Psoas muscle (tissue), 8 donors: ENCODE data around the gene ELP2. TPM values are rescaled to one million over a fixed set of nuclear protein-coding genes. Genes with fewer than 3 reads are reported as not detected.
A peak's percentile ranks its signal among the peaks of the same experiment; 100 is the strongest.
"Not testable (repeated sequence)": the region's sequence is repeated elsewhere in the genome, so short reads cannot be mapped to it uniquely, and the experiment has no call there.

Experiments used
- ATAC-seq, 4 donors: fragments of 200-7000 bp; cut with Tn5 transposase; one replicate each; pipeline ENCODE4 v1.9.1; 2020; ENCODE audit warnings: moderate library complexity in 3 of 4, mild to moderate bottlenecking in 2 of 4
- DNase-seq, 2 donors: peaks; one replicate each; pipeline ENCODE4 v3.0.0-alpha.2; 2020
- H3K27ac ChIP-seq: fragments of 200-600 bp; one replicate; pipeline ENCODE4 v1.8.0; 2022
- H3K27me3 ChIP-seq, 3 donors: fragments of 200-600 bp in 1 of 3; one replicate each; pipeline versions ENCODE4 v1.6.1 to v1.8.0; 2013 to 2022; ENCODE audit warnings: low read length in 2 of 3, mild to moderate bottlenecking in 2 of 3, moderate library complexity in 1 of 3; ENCODE audit not compliant: insufficient read depth in 3 of 3
- H3K36me3 ChIP-seq, 2 donors: fragments of 200-600 bp in 1 of 2; one replicate each; pipeline versions ENCODE4 v1.6.1 to v1.8.0; 2013 to 2022; ENCODE audit warnings: low read depth in 1 of 2, mild to moderate bottlenecking in 1 of 2, moderate library complexity in 1 of 2; ENCODE audit not compliant: insufficient read depth in 1 of 2
- H3K4me1 ChIP-seq: fragments of 200-600 bp; one replicate; pipeline ENCODE4 v1.8.0; 2022
- H3K4me3 ChIP-seq: fragments of 200-600 bp; one replicate; pipeline ENCODE4 v1.8.0; 2022; ENCODE audit warnings: mild to moderate bottlenecking
- H3K9me3 ChIP-seq: fragments of 200-600 bp; one replicate; pipeline ENCODE4 v1.8.0; 2022
- WGBS, 3 donors: extraction: QIAGEN DNeasy Blood & Tissue Kit; methylation state at CpG; one replicate each; pipeline versions ENCODE4 v1.1.6 to v1.1.7; 2013; 5-methylcytosine and 5-hydroxymethylcytosine counted together
- intact Hi-C, 2 donors: fragments of 100-400 bp; cut with DNase I; formaldehyde crosslinking; loops; one replicate each; pipeline versions ENCODE4 v1.11.0 to v1.14.2; 2022
- long read RNA-seq, 2 donors: library from polyadenylated mRNA; unstranded; transcript quantifications; one replicate each; pipeline ENCODE4 v2.0.0, GENCODE V29; 2021
- polyA plus RNA-seq, 3 donors: library from polyadenylated mRNA; stranded (reverse); fragments of 200-250 nt; gene quantifications; one replicate each; pipeline ENCODE4 v1.2.3, GENCODE V29; 2013
- total RNA-seq, 4 donors: library from RNA; stranded (reverse); fragmentation: NEBNext Ultra II Directional in 2 of 4; extraction: Animal tissue kit (Norgen Biotek cat#: 25700) in 2 of 4; gene quantifications; one replicate each; pipeline versions ENCODE4 v1.2.1 to v1.2.4, GENCODE V29; 2021 to 2023
- TF ChIP-seq, protein P1 (sequence below): fragments of 200-600 bp; IDR thresholded peaks from one replicate; pipeline ENCODE4 v1.8.0; 2022; ENCODE audit warnings: antibody characterized with exemption
- donor health status: healthy with polysubstance abuse.
- donor health status: DM: no; HTN: no; CAD: no; lungs with moderate emphysema.
- donor health status: Bipolar disorder and iron deficiency.
- donor health status: healthy.
- donor health status: DM: yes; HTN: yes; CAD: no.
- donor health status: DM: no; HTN: no; CAD: no.
- donor health status: DM: no; HTN: no; CAD: no.
- donor health status: DM: yes; HTN: yes; CAD: no.

The ELP2 gene, protein sequence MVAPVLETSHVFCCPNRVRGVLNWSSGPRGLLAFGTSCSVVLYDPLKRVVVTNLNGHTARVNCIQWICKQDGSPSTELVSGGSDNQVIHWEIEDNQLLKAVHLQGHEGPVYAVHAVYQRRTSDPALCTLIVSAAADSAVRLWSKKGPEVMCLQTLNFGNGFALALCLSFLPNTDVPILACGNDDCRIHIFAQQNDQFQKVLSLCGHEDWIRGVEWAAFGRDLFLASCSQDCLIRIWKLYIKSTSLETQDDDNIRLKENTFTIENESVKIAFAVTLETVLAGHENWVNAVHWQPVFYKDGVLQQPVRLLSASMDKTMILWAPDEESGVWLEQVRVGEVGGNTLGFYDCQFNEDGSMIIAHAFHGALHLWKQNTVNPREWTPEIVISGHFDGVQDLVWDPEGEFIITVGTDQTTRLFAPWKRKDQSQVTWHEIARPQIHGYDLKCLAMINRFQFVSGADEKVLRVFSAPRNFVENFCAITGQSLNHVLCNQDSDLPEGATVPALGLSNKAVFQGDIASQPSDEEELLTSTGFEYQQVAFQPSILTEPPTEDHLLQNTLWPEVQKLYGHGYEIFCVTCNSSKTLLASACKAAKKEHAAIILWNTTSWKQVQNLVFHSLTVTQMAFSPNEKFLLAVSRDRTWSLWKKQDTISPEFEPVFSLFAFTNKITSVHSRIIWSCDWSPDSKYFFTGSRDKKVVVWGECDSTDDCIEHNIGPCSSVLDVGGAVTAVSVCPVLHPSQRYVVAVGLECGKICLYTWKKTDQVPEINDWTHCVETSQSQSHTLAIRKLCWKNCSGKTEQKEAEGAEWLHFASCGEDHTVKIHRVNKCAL
- total RNA-seq (10 to 100 TPM; 54.7 to 65.5 (median 57.4) TPM), polyA plus RNA-seq (10 to 100 TPM; 25.0 to 39.6 (median 33.7) TPM)
- long read RNA-seq, donor 1, full-length matches to known transcripts = 62 of 77 reads
- long read RNA-seq, donor 1, partial matches to known transcripts = 4 of 77 reads
- long read RNA-seq, donor 1, other reads (novel, unspliced or antisense) = 11 of 77 reads
- long read RNA-seq, donor 2, full-length matches to known transcripts = 107 of 144 reads
- long read RNA-seq, donor 2, partial matches to known transcripts = 6 of 144 reads
- long read RNA-seq, donor 2, other reads (novel, unspliced or antisense) = 31 of 144 reads

DNA sequence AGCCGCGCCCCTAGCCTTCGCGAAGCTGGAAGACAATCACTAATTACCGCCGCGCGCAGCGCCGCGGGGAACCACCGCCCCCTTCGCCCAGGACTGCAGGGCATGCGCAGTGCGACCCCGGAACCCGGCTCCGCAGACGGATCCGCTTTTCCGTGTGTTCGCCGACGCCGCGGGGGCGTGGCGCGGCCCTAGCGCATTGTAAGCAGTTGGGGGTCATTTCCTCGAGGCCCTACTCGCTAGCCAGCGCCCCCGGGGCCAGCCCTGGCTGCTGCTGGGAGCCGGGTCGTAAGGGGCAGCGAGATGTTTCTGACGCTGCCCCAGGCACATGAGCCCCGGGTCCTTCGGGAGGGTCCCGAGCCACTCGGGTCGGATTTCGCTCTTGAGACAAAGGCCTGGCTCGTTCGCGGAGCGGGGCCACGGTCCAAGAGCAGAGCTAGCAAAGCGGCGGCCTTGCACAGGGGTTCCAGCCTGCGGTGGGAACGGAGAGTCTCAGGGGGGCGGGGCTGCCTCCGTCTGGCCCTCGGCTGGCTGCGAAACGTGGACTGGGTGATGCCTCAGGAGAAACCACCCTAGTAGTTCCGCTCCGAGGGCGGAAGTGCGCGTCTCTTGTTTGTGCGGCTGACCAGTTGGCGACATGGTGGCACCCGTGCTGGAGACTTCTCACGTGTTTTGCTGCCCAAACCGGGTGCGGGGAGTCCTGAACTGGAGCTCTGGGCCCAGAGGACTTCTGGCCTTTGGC is at the start of gene ELP2, which contains the start of gene SLC39A6:
TSS of gene ELP2 (plus strand) at position 600 of the 739 bp plus-strand sequence. CDS start at position 635, 35 bp downstream.
TSS of gene SLC39A6 (minus strand) at position 41 of the 739 bp plus-strand sequence. CDS start 2,333 bp downstream, outside the sequence.
- Histone ChIP-seq H3K27me3 (no peaks in the 10 kb centered on the region), H3K4me3 (peak within 1 kb of the TSS; percentile 87), H3K9me3 (no peaks in the 10 kb centered on the region), H3K27ac (peak within 1 kb of the TSS; percentile 99), H3K4me1 (peaks cover 24% of the 10 kb centered on the region), H3K36me3 (peaks cover 0 to 39% of the 10 kb centered on the region in 2 donors)
- TF ChIP-seq, protein P1, sequence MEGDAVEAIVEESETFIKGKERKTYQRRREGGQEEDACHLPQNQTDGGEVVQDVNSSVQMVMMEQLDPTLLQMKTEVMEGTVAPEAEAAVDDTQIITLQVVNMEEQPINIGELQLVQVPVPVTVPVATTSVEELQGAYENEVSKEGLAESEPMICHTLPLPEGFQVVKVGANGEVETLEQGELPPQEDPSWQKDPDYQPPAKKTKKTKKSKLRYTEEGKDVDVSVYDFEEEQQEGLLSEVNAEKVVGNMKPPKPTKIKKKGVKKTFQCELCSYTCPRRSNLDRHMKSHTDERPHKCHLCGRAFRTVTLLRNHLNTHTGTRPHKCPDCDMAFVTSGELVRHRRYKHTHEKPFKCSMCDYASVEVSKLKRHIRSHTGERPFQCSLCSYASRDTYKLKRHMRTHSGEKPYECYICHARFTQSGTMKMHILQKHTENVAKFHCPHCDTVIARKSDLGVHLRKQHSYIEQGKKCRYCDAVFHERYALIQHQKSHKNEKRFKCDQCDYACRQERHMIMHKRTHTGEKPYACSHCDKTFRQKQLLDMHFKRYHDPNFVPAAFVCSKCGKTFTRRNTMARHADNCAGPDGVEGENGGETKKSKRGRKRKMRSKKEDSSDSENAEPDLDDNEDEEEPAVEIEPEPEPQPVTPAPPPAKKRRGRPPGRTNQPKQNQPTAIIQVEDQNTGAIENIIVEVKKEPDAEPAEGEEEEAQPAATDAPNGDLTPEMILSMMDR = peak; percentile 4
- intact Hi-C loops = loop anchor here (5.0 kb wide), 3 partner anchors 62 to 157 kb away; partner anchors contain the start of genes RMP24 (in 1 of the 2) and RPRD1A (in 1 of the 2)
- WGBS, 3 donors = 0% methylated on average over 66 to 69 of the region's 69 CpGs
- ATAC-seq (peak; percentile 97 to 98 (median 98)), DNase-seq (peak; percentile 96 to 98)

DNA sequence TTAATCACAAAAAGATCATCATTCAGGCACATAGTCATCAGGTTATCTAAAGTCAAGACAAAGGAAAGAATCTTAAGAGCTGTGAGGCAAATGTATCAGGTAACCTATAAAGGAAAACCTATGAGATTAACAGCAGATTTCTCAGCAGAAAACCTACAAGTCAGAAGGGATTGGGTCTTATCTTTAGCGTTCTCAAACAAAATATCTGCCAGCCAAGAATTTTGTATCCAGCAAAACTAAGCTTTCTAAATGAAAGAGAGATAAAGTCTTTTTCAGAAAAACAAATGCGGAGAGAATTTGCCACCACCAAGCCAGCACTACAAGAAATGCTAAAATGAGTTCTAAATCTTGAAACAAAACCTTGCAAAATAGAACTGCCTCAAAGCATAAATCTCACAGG is 48.6 kb upstream of the ELP2 start:
- intact Hi-C loops, DNase-seq, H3K4me3 ChIP-seq, H3K27me3 ChIP-seq, H3K27ac ChIP-seq, H3K9me3 ChIP-seq, ATAC-seq, H3K4me1 ChIP-seq, H3K36me3 ChIP-seq: not testable (repeated sequence)
- 86 to 90% (median 86%) methylated on average over 2 of the region's 2 CpGs for WGBS, 3 donors

DNA sequence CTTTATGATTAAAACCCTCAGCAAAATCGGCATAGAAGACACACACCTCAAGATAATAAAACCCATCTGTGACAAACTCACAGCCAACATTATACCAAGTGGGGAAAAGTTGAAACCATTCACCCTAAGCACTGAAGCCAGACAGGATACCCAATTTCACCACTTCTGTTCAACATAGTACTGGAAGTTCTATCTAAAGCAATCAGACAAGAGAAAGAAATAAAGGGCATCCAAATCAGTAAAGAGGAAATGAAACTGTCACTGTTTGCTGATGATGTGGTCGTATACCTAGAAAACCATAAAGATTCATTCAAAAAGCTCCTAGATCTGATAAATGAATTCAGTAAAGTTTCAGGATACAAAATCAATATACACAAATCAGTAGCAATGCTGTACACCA is 46.0 kb upstream of the ELP2 start:
- Histone ChIP-seq H3K9me3 (peaks cover 9% of the 10 kb centered on the region), H3K27me3 (no peaks in the 10 kb centered on the region), H3K4me3 (no peak overlapping the region), H3K4me1 (no peaks in the 10 kb centered on the region), H3K36me3 (no peaks in the 10 kb centered on the region), H3K27ac (no peak overlapping the region)
- intact Hi-C loops = no loop called here
- TF ChIP-seq, protein P1 = no peak
- DNase-seq (no peak), ATAC-seq (no peak)
- WGBS, 3 donors = 77 to 78% (median 78%) methylated on average over 2 of the region's 2 CpGs

DNA sequence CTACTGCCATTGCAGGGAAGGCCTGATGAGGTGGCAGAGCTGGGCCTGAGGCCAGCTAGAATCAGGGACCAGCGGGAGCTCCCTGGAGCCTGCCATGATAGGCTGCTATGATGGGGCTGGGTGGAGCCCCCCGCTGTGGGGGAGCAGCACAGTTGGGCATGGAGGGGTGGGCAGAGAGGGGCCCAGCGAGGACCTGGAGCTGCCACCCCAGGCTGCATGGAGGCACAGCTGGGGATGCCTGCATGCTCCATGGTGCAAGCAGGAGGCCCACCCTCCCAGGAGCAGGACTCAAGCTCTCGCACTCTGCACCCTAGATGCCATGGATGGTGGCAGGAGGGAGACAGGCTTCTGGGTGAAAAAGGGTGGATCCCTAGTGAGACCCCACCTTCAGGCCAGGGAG is 44.5 kb upstream of the ELP2 start:
- DNase-seq (no peak), ATAC-seq (no peak)
- Histone ChIP-seq H3K27me3 (no peaks in the 10 kb centered on the region), H3K4me3 (no peak overlapping the region), H3K9me3 (peaks cover 9% of the 10 kb centered on the region), H3K4me1 (no peaks in the 10 kb centered on the region), H3K27ac (no peak overlapping the region), H3K36me3 (no peaks in the 10 kb centered on the region)
- 78 to 100% (median 85%) methylated on average over 4 of the region's 4 CpGs for WGBS, 3 donors
- intact Hi-C loops = no loop called here
- TF ChIP-seq, protein P1 = no peak
